Peyer's patch (tissue), 4 donors: Measurements from ENCODE around the gene OR2C3. TPM values are rescaled to one million over a fixed set of nuclear protein-coding genes. Genes with fewer than 3 reads are reported as not detected.

ENCODE experiments used
- DNase-seq, 3 donors: peaks; one replicate each; pipeline ENCODE4 v3.0.0-alpha.2; 2017 to 2019
- H3K27ac ChIP-seq, 4 donors: fragments of 200-600 bp; sonication (generic); one replicate each; pipeline ENCODE4 v1.5.1; 2016 to 2019
- H3K27me3 ChIP-seq, 2 donors: fragments of 200-600 bp; sonication (generic); one replicate each; pipeline ENCODE4 v1.5.1; 2019
- H3K36me3 ChIP-seq, 3 donors: fragments of 200-600 bp; sonication (generic); one replicate each; pipeline ENCODE4 v1.5.1; 2016 to 2019
- H3K4me1 ChIP-seq, 4 donors: fragments of 200-600 bp; sonication (generic); one replicate each; pipeline ENCODE4 v1.5.1; 2016 to 2019
- H3K4me3 ChIP-seq, 4 donors: fragments of 200-600 bp; sonication (generic); 1 replicate in 3 of 4; 2 replicates in 1 of 4; pipeline ENCODE4 v1.5.1; 2016 to 2019; ENCODE audit warnings: mild to moderate bottlenecking in 1 of 4
- H3K9me3 ChIP-seq, 4 donors: fragments of 200-600 bp; sonication (generic); one replicate each; pipeline ENCODE4 v1.5.1; 2016 to 2019; ENCODE audit warnings: mild to moderate bottlenecking in 1 of 4
- POLR2A ChIP-seq, 2 donors: fragments of 450-650 bp; IDR thresholded peaks; one replicate each; pipeline ENCODE4 v1.5.1; 2017; ENCODE audit warnings: antibody characterized with exemption in 2 of 2, mild to moderate bottlenecking in 2 of 2, moderate library complexity in 2 of 2
- total RNA-seq, 4 donors: library from RNA; depleted of rRNA; stranded (reverse); fragments of >200 nt; gene quantifications; one replicate each; pipeline ENCODE4 v1.1.0, GENCODE V29; 2016
- TF ChIP-seq, protein P1 (sequence below), 6 experiments: fragments of 450-650 bp in 4 of 6; fragments of 200-600 bp in 2 of 6; sonication (generic) in 1 of 6; IDR thresholded peaks; one replicate each; pipeline ENCODE4 v1.5.1; 2017 to 2019; ENCODE audit warnings: antibody characterized with exemption in 6 of 6, mild to moderate bottlenecking in 3 of 6, moderate library complexity in 1 of 6

Gene OR2C3
- total RNA-seq, 4 donors from 2014 or later = not detected

DNA sequence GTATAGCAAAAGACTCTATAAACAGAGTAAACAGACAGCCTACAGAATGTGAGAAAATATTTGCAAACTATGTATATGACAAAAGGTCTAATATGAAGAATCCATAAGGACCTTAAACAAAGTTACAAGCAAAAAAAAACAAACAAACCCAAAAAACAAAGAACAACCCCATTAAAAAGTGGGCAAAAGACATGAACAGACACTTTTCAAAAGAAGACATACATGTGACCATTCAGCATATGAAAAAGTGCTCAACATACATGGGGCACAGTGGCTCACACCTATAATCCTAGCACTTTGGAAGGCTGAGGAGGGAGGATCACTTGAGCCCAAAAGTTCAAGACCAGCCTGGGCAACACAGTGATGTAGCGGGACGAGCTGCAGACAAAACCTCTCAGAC lies 60.4 kb downstream of the OR2C3 start:
- H3K4me1 ChIP-seq = no peaks in the 10 kb centered on the region
- H3K27me3 ChIP-seq = no peaks in the 10 kb centered on the region
- DNase-seq = no peak
- H3K27ac ChIP-seq = peak overlapping the region in 1 of 4 donors; percentile 55
- H3K4me3 ChIP-seq = no peak overlapping the region
- no peaks in the 10 kb centered on the region for H3K9me3 ChIP-seq
- no peaks in the 10 kb centered on the region for H3K36me3 ChIP-seq
- TF ChIP-seq, protein P1, sequence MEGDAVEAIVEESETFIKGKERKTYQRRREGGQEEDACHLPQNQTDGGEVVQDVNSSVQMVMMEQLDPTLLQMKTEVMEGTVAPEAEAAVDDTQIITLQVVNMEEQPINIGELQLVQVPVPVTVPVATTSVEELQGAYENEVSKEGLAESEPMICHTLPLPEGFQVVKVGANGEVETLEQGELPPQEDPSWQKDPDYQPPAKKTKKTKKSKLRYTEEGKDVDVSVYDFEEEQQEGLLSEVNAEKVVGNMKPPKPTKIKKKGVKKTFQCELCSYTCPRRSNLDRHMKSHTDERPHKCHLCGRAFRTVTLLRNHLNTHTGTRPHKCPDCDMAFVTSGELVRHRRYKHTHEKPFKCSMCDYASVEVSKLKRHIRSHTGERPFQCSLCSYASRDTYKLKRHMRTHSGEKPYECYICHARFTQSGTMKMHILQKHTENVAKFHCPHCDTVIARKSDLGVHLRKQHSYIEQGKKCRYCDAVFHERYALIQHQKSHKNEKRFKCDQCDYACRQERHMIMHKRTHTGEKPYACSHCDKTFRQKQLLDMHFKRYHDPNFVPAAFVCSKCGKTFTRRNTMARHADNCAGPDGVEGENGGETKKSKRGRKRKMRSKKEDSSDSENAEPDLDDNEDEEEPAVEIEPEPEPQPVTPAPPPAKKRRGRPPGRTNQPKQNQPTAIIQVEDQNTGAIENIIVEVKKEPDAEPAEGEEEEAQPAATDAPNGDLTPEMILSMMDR (IDR thresholded peaks at IDR 0.05) = no peak
- TF ChIP-seq POLR2A (IDR thresholded peaks at IDR 0.05) = no peak

Other genes starting within 250 kb of the OR2C3 start
- gene ZNF496, start 204.6 kb downstream of the OR2C3 start, total RNA-seq = 10 to 100 TPM in 3 of 4 donors, 1 to 10 TPM in 1; 8.2 to 31.4 (median 23.5) TPM
- 1 to 10 TPM in 1 of 4 donors, under 1 TPM in 2, not detected in 1; 0.47 to 9.1 (median 0.67) TPM for gene NLRP3, start 120.3 kb downstream of the OR2C3 start, total RNA-seq
- not detected for gene OR2B11, start 78.3 kb downstream of the OR2C3 start, total RNA-seq
- gene GCSAML, start 12.7 kb upstream of the OR2C3 start, total RNA-seq = 1 to 10 TPM in 1 of 4 donors, under 1 TPM in 3; 0.18 to 1.7 (median 0.41) TPM
- not detected for gene OR2G2, start 51.9 kb upstream of the OR2C3 start, total RNA-seq
- not detected for gene OR2G3, start 69.1 kb upstream of the OR2C3 start, total RNA-seq
- gene OR13G1, start 143.3 kb upstream of the OR2C3 start, total RNA-seq = not detected
- gene OR6F1, start 180.2 kb upstream of the OR2C3 start, total RNA-seq = not detected
- not detected for gene OR14K1, start 202.2 kb upstream of the OR2C3 start, total RNA-seq
- not detected for gene OR14A2, start 211.7 kb upstream of the OR2C3 start, total RNA-seq
- not detected for gene OR1C1, start 224.1 kb upstream of the OR2C3 start, total RNA-seq